ENCODE measurements around the gene IDNK. TPM values are rescaled to one million over a fixed set of nuclear protein-coding genes. Genes with fewer than 3 reads are reported as not detected.

Gene IDNK
- total RNA-seq, 3 donors from 2014 or later = 4.9 to 9.0 (median 5.1) TPM

DNA sequence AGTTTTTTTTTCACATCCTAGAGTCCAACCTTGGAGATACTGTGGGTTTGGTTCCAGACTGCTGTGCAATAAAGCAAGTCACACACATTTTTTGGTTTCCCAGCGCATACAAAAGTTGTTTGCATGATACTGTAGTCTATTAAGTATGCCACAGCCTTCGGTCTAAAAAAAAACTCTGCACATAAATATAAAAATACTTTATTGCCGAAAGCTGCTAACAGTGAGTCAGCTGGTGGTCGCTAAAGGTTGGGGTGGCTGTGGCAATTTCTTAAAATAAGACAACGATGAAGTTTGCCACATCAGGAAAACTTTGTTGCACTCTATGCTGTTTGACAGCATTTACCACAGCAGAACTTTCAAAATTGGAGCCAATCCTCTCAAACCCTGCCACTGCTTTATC is 47.4 kb downstream of the IDNK start:
- H3K4me3 ChIP-seq = no peak overlapping the region
- DNase-seq (ENCODE audit: low spot score in 2 of 2) = no peak
- no peaks in the 10 kb centered on the region for H3K27me3 ChIP-seq
- TF ChIP-seq POLR2AphosphoS5 (IDR thresholded peaks at IDR 0.05) = no peak
- TF ChIP-seq POLR2A (IDR thresholded peaks at IDR 0.05) = no peak
- TF ChIP-seq, protein P1, sequence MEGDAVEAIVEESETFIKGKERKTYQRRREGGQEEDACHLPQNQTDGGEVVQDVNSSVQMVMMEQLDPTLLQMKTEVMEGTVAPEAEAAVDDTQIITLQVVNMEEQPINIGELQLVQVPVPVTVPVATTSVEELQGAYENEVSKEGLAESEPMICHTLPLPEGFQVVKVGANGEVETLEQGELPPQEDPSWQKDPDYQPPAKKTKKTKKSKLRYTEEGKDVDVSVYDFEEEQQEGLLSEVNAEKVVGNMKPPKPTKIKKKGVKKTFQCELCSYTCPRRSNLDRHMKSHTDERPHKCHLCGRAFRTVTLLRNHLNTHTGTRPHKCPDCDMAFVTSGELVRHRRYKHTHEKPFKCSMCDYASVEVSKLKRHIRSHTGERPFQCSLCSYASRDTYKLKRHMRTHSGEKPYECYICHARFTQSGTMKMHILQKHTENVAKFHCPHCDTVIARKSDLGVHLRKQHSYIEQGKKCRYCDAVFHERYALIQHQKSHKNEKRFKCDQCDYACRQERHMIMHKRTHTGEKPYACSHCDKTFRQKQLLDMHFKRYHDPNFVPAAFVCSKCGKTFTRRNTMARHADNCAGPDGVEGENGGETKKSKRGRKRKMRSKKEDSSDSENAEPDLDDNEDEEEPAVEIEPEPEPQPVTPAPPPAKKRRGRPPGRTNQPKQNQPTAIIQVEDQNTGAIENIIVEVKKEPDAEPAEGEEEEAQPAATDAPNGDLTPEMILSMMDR (IDR thresholded peaks at IDR 0.05) = no peak
- H3K9me3 ChIP-seq = no peaks in the 10 kb centered on the region
- intact Hi-C loops (cut with DNase I; ENCODE audit: low total_unique reads) = no loop called here
- H3K4me1 ChIP-seq = no peaks in the 10 kb centered on the region
- no peaks in the 10 kb centered on the region for H3K36me3 ChIP-seq
- no peak overlapping the region for H3K27ac ChIP-seq

DNA sequence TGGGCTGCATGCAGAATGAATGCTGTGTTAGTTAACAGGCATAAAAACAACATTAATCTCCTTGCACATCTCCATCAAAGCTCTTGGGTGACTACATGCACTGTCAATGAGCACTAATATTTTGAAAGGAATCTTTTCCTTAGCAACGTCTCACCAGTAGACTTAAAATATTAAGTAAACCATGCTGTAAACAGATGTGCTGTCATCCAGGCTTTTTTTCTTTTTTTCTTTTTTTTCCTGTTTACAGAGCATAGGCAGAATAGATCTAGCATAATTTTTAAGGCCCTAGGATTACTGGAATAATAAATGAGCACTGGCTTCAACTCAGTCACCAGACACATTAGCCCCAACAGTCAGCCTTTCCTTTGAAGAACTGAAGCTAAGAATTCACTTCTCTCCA is 48.5 kb downstream of the IDNK start:
- Histone ChIP-seq H3K4me1 (no peaks in the 10 kb centered on the region), H3K27ac (no peak overlapping the region), H3K4me3 (no peak overlapping the region), H3K27me3 (no peaks in the 10 kb centered on the region), H3K36me3 (no peaks in the 10 kb centered on the region), H3K9me3 (no peaks in the 10 kb centered on the region)
- TF ChIP-seq POLR2AphosphoS5 (IDR thresholded peaks at IDR 0.05) (no peak), POLR2A (IDR thresholded peaks at IDR 0.05) (no peak)
- TF ChIP-seq, protein P1 (IDR thresholded peaks at IDR 0.05) = no peak
- no peak for DNase-seq (ENCODE audit: low spot score in 2 of 2)
- intact Hi-C loops (cut with DNase I; ENCODE audit: low total_unique reads) = no loop called here

DNA sequence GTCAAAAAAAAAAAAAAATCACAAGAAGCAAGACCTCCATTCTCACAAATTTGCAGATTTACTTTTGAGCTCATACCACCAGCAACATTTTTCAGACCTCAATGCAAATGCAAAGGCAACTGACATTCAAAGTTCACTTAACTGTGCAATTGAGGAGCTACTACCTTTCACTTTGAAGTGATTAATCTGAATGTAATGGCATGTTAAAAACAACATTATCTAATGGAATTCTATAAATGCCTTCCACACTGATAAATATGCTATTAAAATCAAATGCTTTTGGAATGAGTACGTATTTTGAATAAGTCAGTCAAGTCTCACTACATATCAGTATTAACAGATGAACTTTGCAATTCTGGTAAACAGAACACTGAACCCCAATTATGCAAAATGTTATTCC is 52.5 kb downstream of the IDNK start:
- TF ChIP-seq POLR2A (IDR thresholded peaks at IDR 0.05) (no peak), POLR2AphosphoS5 (IDR thresholded peaks at IDR 0.05) (no peak)
- TF ChIP-seq, protein P1 (IDR thresholded peaks at IDR 0.05) = no peak
- intact Hi-C loops (cut with DNase I; ENCODE audit: low total_unique reads) = no loop called here
- Histone ChIP-seq H3K4me1 (no peaks in the 10 kb centered on the region), H3K27me3 (no peaks in the 10 kb centered on the region), H3K4me3 (no peak overlapping the region), H3K27ac (no peak overlapping the region), H3K36me3 (no peaks in the 10 kb centered on the region), H3K9me3 (no peaks in the 10 kb centered on the region)
- DNase-seq (ENCODE audit: low spot score in 2 of 2) = no peak

DNA sequence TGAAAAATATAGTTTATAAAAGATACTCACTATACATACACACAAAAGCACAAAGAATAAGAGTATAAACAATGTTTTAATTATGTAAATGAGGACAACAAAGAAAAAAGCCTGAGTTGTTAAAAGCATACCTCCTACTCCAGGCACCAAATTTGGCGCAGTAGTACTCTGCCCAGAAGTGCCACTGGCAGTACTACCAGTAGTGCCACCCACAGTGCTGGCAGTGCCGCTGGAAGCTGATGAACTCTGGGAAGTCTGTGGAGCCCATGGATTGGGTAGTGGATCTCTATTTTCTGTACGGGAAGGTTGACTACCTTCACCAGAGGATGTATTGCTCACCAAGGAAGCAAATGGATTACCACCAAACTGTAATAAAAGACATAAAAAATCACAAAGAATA is 54.7 kb downstream of the IDNK start:
- no peak for DNase-seq (ENCODE audit: low spot score in 2 of 2)
- intact Hi-C loops (cut with DNase I; ENCODE audit: low total_unique reads) = no loop called here
- Histone ChIP-seq H3K27me3 (no peaks in the 10 kb centered on the region), H3K27ac (no peak overlapping the region), H3K4me1 (no peaks in the 10 kb centered on the region), H3K36me3 (no peaks in the 10 kb centered on the region), H3K9me3 (no peaks in the 10 kb centered on the region), H3K4me3 (no peak overlapping the region)
- TF ChIP-seq POLR2A (IDR thresholded peaks at IDR 0.05) = no peak
- TF ChIP-seq, protein P1 (IDR thresholded peaks at IDR 0.05) = no peak
- TF ChIP-seq POLR2AphosphoS5 (IDR thresholded peaks at IDR 0.05) = no peak

DNA sequence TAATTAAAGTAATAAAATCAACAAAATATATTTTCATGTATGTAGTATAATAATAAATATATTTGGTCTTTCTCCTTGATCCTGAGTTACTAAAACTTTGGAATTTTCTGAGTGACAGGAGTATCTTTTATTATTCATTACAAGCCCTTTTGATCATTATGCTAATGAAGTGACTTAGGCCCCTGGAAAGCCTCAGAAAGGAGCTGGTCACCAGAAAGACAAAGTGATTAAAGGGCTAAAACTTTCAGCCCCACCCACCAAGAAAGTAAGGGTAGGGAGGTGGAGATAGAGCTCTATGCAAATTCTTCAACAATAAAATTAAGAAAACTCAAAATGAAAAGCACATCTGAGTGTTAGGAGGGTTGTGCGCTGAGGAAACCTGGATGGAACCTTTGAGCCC is 57.3 kb downstream of the IDNK start:
- Histone ChIP-seq H3K36me3 (no peaks in the 10 kb centered on the region), H3K4me3 (no peak overlapping the region), H3K9me3 (no peaks in the 10 kb centered on the region), H3K27ac (no peak overlapping the region), H3K27me3 (no peaks in the 10 kb centered on the region), H3K4me1 (no peaks in the 10 kb centered on the region)
- intact Hi-C loops (cut with DNase I; ENCODE audit: low total_unique reads) = no loop called here
- TF ChIP-seq POLR2AphosphoS5 (IDR thresholded peaks at IDR 0.05) (no peak), POLR2A (IDR thresholded peaks at IDR 0.05) (no peak)
- TF ChIP-seq, protein P1 (IDR thresholded peaks at IDR 0.05) = no peak
- no peak for DNase-seq (ENCODE audit: low spot score in 2 of 2)
